Measurements from ENCODE around the gene CFAP251. TPM values are rescaled to one million over a fixed set of nuclear protein-coding genes. Genes with fewer than 3 reads are reported as not detected.
A peak's percentile ranks its signal among the peaks of the same experiment; 100 is the strongest.

The CFAP251 gene
- total RNA-seq, 1 experiment from 2014 or later, result 2.6 TPM

- Histone ChIP-seq H3K4me3 (replicated peaks in 1 of 2; ENCODE audit: low read depth in 1 of 2, low read length in 2 of 2) (no peak overlapping the region), H4K20me1 (ENCODE audit: insufficient read depth) (no peaks in the 10 kb centered on the region), H3K27me3 (ENCODE audit: insufficient read depth, low read length) (no peaks in the 10 kb centered on the region), H3K27ac (ENCODE audit: low read depth, low read length) (no peak overlapping the region), H3K79me2 (ENCODE audit: insufficient read depth, low read length) (no peaks in the 10 kb centered on the region), H3K9ac (ENCODE audit: low read length) (no peak overlapping the region), H3K36me3 (ENCODE audit: control insufficient read depth in 1 of 2, insufficient read depth in 2 of 2, low read length in 2 of 2) (peaks cover 17 to 19% of the 10 kb centered on the region in 2 experiments; a peak in 3 of 4 replicates), H3K9me3 (ENCODE audit: control insufficient read depth in 1 of 2, insufficient read depth in 1 of 2, low read depth in 1 of 2, low read length in 2 of 2) (no peaks in the 10 kb centered on the region), H3K4me1 (ENCODE audit: control insufficient read depth in 1 of 2, insufficient read depth in 2 of 2, low read length in 2 of 2) (no peaks in the 10 kb centered on the region), H3K9me2 (ENCODE audit: insufficient read depth) (no peaks in the 10 kb centered on the region), H2AFZ (ENCODE audit: low read depth, low read length, poor library complexity, severe bottlenecking) (no peak overlapping the region), H3K4me2 (ENCODE audit: low read length) (no peak overlapping the region)
- ChIA-PET CTCF (no interaction called here), POLR2A (no interaction called here), RAD21 (ENCODE audit: low non-redundant PET in 1 of 2, low total read pairs in 2 of 2, uncharacterized antibody in 2 of 2, unreplicated experiment in 2 of 2) (no interaction called here)
- DNase-seq (ENCODE audit: low read depth, low spot score), result no peak
- BruUV-seq (replicated peaks), result no TSS peak
- ATAC-seq, result no peak
- intact Hi-C loops (cut with micrococcal nuclease), result no loop called here
- TF ChIP-seq ZFX (IDR thresholded peaks at IDR 0.05), result 0 out of 2 replicates have a peak, but pooled peaks have one; percentile 22
- TF ChIP-seq TCF7L2 (IDR thresholded peaks at IDR 0.05; ENCODE audit: borderline replicate concordance, extremely low read depth, insufficient read depth, insufficient read length), result peak; percentile 53
- TF ChIP-seq FOSL1 (IDR thresholded peaks at IDR 0.05; ENCODE audit: low read depth), result no peak
These were observed 9.7 kb upstream of the CFAP251 start for GRCh38 chr12:121908702-121909101.

DNA sequence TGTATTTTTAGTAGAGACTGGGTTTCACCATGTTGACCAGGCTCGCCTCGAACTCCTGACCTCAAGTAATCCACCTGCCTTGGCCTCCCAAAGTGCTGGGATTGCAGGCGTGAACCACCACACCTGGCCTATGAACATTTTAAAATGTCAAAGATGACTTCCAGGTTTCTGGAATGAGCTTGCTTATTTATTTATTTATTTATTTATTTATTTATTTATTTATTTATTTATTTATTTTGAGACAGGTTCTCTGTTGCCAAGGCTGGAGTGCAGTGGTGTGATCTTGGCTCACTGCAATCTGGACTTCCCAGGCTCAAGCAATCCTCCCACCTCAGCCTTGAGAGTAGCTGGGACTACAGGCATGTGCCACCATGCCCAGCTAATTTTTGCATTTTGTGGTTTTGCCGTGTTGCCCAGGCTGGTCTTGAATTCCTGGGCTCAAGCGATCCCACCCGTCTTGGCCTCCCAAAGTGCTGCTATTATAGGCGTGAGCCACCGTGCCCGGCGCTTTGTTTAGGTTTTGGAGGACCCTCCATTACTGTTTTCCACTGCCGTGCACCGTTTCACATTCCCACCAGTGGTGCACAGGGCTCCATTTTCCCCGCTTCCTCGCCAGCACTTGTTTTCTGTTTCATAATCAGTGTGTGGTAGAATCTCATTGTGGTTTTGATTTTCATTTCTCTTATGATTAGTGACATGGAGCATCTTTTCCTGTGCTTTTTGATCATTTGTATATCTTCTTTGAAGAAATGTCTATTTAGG, 6.4 kb upstream of the CFAP251 start:
- TF ChIP-seq POLR2A (IDR thresholded peaks at IDR 0.05; ENCODE audit: borderline replicate concordance, extremely low read depth, insufficient read depth, insufficient read length), result no peak
- TF ChIP-seq ZNF274 (IDR thresholded peaks at IDR 0.05; ENCODE audit: low read depth, low read length), result no peak
- no peak for TF ChIP-seq JUND (IDR thresholded peaks at IDR 0.05)
- TF ChIP-seq FOSL1 (IDR thresholded peaks at IDR 0.05; ENCODE audit: low read depth), result no peak
- TF ChIP-seq SP1 (IDR thresholded peaks at IDR 0.05; ENCODE audit: low read depth), result no peak
- no peak for TF ChIP-seq TCF7L2 (IDR thresholded peaks at IDR 0.05; ENCODE audit: borderline replicate concordance, extremely low read depth, insufficient read depth, insufficient read length)
- TF ChIP-seq POLR2AphosphoS5 (IDR thresholded peaks at IDR 0.05; ENCODE audit: low read depth, low read length), result no peak
- no peak for TF ChIP-seq EGR1 (IDR thresholded peaks at IDR 0.05; ENCODE audit: low read depth)
- TF ChIP-seq ELF1 (IDR thresholded peaks at IDR 0.05; ENCODE audit: borderline replicate concordance, low read depth), result no peak
- TF ChIP-seq EZH2phosphoT487 (IDR thresholded peaks at IDR 0.05; ENCODE audit: borderline replicate concordance), result no peak
- TF ChIP-seq, protein P1, sequence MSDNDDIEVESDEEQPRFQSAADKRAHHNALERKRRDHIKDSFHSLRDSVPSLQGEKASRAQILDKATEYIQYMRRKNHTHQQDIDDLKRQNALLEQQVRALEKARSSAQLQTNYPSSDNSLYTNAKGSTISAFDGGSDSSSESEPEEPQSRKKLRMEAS (IDR thresholded peaks at IDR 0.05), result no peak
- TF ChIP-seq REST (IDR thresholded peaks at IDR 0.05; ENCODE audit: low read depth), result no peak
- no peak for TF ChIP-seq CBX3 (IDR thresholded peaks at IDR 0.05; ENCODE audit: low read depth)

More for the DNA sequence above, 6.4 kb upstream of the CFAP251 start:
- Histone ChIP-seq H3K4me3 (replicated peaks in 1 of 2; ENCODE audit: low read depth in 1 of 2, low read length in 2 of 2) (no peak overlapping the region), H3K4me1 (ENCODE audit: control insufficient read depth in 1 of 2, insufficient read depth in 2 of 2, low read length in 2 of 2) (no peaks in the 10 kb centered on the region), H3K36me3 (ENCODE audit: control insufficient read depth in 1 of 2, insufficient read depth in 2 of 2, low read length in 2 of 2) (peaks cover 19 to 30% of the 10 kb centered on the region in 2 experiments; a peak in 3 of 4 replicates), H4K20me1 (ENCODE audit: insufficient read depth) (no peaks in the 10 kb centered on the region), H3K27ac (ENCODE audit: low read depth, low read length) (no peak overlapping the region), H3K9me2 (ENCODE audit: insufficient read depth) (no peaks in the 10 kb centered on the region), H3K9ac (ENCODE audit: low read length) (no peak overlapping the region), H3K79me2 (ENCODE audit: insufficient read depth, low read length) (no peaks in the 10 kb centered on the region), H3K9me3 (ENCODE audit: control insufficient read depth in 1 of 2, insufficient read depth in 1 of 2, low read depth in 1 of 2, low read length in 2 of 2) (no peaks in the 10 kb centered on the region), H2AFZ (ENCODE audit: low read depth, low read length, poor library complexity, severe bottlenecking) (no peak overlapping the region), H3K4me2 (ENCODE audit: low read length) (no peak overlapping the region), H3K27me3 (ENCODE audit: insufficient read depth, low read length) (no peaks in the 10 kb centered on the region)
- ChIA-PET RAD21 (ENCODE audit: low non-redundant PET in 1 of 2, low total read pairs in 2 of 2, uncharacterized antibody in 2 of 2, unreplicated experiment in 2 of 2) (no interaction called here), CTCF (no interaction called here), POLR2A (interaction anchor here (0.6 to 0.7 kb wide), 2 partner anchors 13 to 55 kb away, joined by 3 read pairs; no protein-coding TSS in a partner anchor)
- DNase-seq (ENCODE audit: low read depth, low spot score) (no peak), ATAC-seq (no peak)
- no TSS peak for BruUV-seq (replicated peaks)
- intact Hi-C loops (cut with micrococcal nuclease), result no loop called here

Measured in HCT116 (cell line).